ENCODE data around the gene ZNF132. TPM values are rescaled to one million over a fixed set of nuclear protein-coding genes. Genes with fewer than 3 reads are reported as not detected.
"Not testable (repeated sequence)": the region's sequence is repeated elsewhere in the genome, so short reads cannot be mapped to it uniquely, and the experiment has no call there.

The ZNF132 gene
- 10 to 100 TPM in 1 of 4 donors, 1 to 10 TPM in 3; 4.4 to 19.8 (median 7.6) TPM for total RNA-seq

DNA sequence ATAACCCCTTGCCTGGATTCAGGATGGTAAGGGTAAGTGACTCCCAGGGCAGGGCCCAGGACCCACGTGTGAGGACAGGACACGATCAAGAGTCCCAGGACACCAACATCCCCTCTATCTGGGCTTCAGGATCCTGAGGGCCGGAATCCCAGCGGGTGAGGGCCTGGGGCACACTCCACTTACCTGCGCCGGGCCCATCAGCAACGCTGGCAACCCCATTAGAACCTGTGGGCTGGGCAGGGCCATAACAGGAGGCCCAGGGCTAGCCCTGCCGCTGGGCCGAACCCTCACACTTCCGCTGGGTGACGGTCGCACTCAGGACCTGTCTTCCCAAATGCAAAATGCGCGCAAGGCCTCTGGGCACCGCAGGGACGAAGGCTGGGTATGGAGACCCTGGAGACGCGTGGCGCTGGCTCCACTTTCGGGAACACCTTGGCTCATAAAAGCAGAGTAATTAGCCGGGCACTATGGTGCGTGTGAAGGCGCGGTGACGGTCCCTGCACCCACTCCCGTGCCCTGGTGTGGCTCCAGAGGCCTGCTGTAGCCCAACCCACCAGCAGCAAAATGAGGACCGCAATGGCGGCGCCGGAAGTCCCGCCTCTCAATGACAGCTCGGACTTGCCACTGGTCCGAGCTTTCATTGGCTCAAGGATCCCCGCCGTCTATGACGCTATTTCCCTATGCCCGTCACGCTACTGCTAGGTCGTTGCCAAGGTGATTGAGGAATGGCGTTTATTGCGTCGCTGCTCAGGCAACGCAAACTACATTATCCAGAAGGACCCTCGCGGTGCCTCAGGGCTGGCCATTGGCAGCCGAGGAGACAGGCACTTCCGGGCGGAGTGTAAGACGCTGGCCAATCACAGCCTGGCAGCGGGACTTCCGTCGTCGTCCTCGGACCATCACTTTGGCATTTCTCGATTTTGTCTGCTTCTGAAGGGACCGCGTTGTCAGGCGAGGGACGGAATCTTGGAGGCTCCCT, at the start of gene ZNF132:
TSS of gene ZNF132 (minus strand) at position 578 of the 979 bp plus-strand sequence. CDS start at position 246, 332 bp downstream.
- peak in 1 of 2 donors; percentile 27 for TF ChIP-seq POLR2A (IDR thresholded peaks at IDR 0.05)
- TF ChIP-seq CTCF (IDR thresholded peaks at IDR 0.05), result no peak
- Histone ChIP-seq H3K9me3 (peaks cover 0 to 42% of the 10 kb centered on the region in 2 donors), H3K27ac (peak within 1 kb of the TSS; percentile 69 to 71), H3K4me1 (no peaks in the 10 kb centered on the region), H3K4me3 (peak within 1 kb of the TSS; percentile 47 to 75), H3K27me3 (no peaks in the 10 kb centered on the region), H3K36me3 (no peaks in the 10 kb centered on the region)
- intact Hi-C loops (cut with DNase I; ENCODE audit: low total_unique reads), result no loop called here
- peak; percentile 95 to 99 for DNase-seq

- H3K36me3 ChIP-seq; H3K4me3 ChIP-seq; H3K27ac ChIP-seq; DNase-seq; H3K4me1 ChIP-seq; H3K9me3 ChIP-seq; intact Hi-C loops (cut with DNase I; ENCODE audit: low total_unique reads); H3K27me3 ChIP-seq: not testable (repeated sequence)
Observed at GRCh38 chr19:58484349-58484748, 44.4 kb upstream of the ZNF132 start.

- no peaks in the 10 kb centered on the region for H3K36me3 ChIP-seq
- H3K4me3 ChIP-seq, result no peak overlapping the region
- no peaks in the 10 kb centered on the region for H3K9me3 ChIP-seq
- H3K4me1 ChIP-seq, result no peaks in the 10 kb centered on the region
- H3K27ac ChIP-seq, result no peak overlapping the region
- no peak for TF ChIP-seq POLR2A (IDR thresholded peaks at IDR 0.05)
- TF ChIP-seq CTCF (IDR thresholded peaks at IDR 0.05), result no peak
- intact Hi-C loops (cut with DNase I; ENCODE audit: low total_unique reads), result no loop called here
- no peak for DNase-seq
- no peaks in the 10 kb centered on the region for H3K27me3 ChIP-seq
Observed at GRCh38 chr19:58483776-58484175, 43.8 kb upstream of the ZNF132 start.

GRCh38 chr19:58482372-58482771, 42.4 kb upstream of the ZNF132 start:
- H3K27me3 ChIP-seq, result no peaks in the 10 kb centered on the region
- no peaks in the 10 kb centered on the region for H3K9me3 ChIP-seq
- no peaks in the 10 kb centered on the region for H3K36me3 ChIP-seq
- intact Hi-C loops (cut with DNase I; ENCODE audit: low total_unique reads), result no loop called here
- H3K4me3 ChIP-seq, result no peak overlapping the region
- H3K4me1 ChIP-seq, result no peaks in the 10 kb centered on the region
- no peak for TF ChIP-seq POLR2A (IDR thresholded peaks at IDR 0.05)
- no peak for TF ChIP-seq CTCF (IDR thresholded peaks at IDR 0.05)
- DNase-seq, result no peak
- H3K27ac ChIP-seq, result no peak overlapping the region

GRCh38 chr19:58480831-58481230, 40.9 kb upstream of the ZNF132 start:
- intact Hi-C loops (cut with DNase I; ENCODE audit: low total_unique reads), result no loop called here
- Histone ChIP-seq H3K27ac (no peak overlapping the region), H3K9me3 (no peaks in the 10 kb centered on the region), H3K4me1 (peaks cover 0 to 5% of the 10 kb centered on the region in 2 donors), H3K36me3 (no peaks in the 10 kb centered on the region), H3K27me3 (no peaks in the 10 kb centered on the region), H3K4me3 (no peak overlapping the region)
- TF ChIP-seq POLR2A (IDR thresholded peaks at IDR 0.05) (no peak), CTCF (IDR thresholded peaks at IDR 0.05) (no peak)
- DNase-seq, result no peak

Data from uterus (tissue), 4 donors.